K562 (cell line): ENCODE measurements around the gene XRN2. TPM values are rescaled to one million over a fixed set of nuclear protein-coding genes. Genes with fewer than 3 reads are reported as not detected.
A peak's percentile ranks its signal among the peaks of the same experiment; 100 is the strongest.

Source experiments
- ATAC-seq: fragments of 200-7000 bp; cut with Tn5 transposase; 3 replicates; pipeline ENCODE4 v1.9.1; 2020; ENCODE audit warnings: moderate library complexity
- BruUV-seq: library from RNA; stranded (reverse); fragments of 400-500 nt; replicated peaks from 2 replicates; lab custom pipeline; 2021; lab: Mats Ljungman, UMichigan
- CTCF ChIA-PET: fragments of 300-600 bp; formaldehyde crosslinking; extraction: SDS; loops from one replicate; lab custom pipeline; 2021; ENCODE audit warnings: low intra/inter-chr PET ratio; lab: Yijun Ruan, JAX
- POLR2A ChIA-PET: fragments of 300-600, 350-650 bp; sonication (Branson Sonifier 250); formaldehyde crosslinking; extraction: SDS; loops from one replicate; lab custom pipeline; 2021; ENCODE audit warnings: antibody characterized with exemption, inconsistent platforms; lab: Yijun Ruan, JAX
- DNase-seq, 4 experiments: peaks; one replicate each; pipeline versions ENCODE4 v3.0.0 to v3.0.0-alpha.2; 2011 to 2018; ENCODE audit warnings: low spot score in 3 of 4, mixed read lengths in 3 of 4; ENCODE audit errors: extremely low read depth in 1 of 4
- FAIRE-seq: peaks from 2 replicates; lab custom pipeline; 2011; peaks lifted over from hg19 to GRCh38; lab: Jason Lieb, UNC
- H2AFZ ChIP-seq: 2 replicates; pipeline ENCODE4 v1.6.0; 2011; ENCODE audit warnings: low read depth, low read length, control low read depth, inconsistent platforms
- H3K27ac ChIP-seq: fragments of 200-600 bp; 3 replicates; pipeline ENCODE4 v1.8.0; 2011; ENCODE audit warnings: low read depth, mild to moderate bottlenecking, control low read depth, inconsistent platforms, low read length, moderate library complexity, mixed read lengths; ENCODE audit errors: extremely low read depth
- H3K27me3 ChIP-seq, 2 experiments: fragments of 300-600 bp in 1 of 2; 2 replicates in 1 of 2; 3 replicates in 1 of 2; pipeline versions ENCODE4 v1.6.0 to v1.8.0; 2011; ENCODE audit warnings: inconsistent platforms in 2 of 2, low read length in 2 of 2, mild to moderate bottlenecking in 1 of 2, mixed read lengths in 1 of 2, moderate library complexity in 1 of 2; ENCODE audit not compliant: control insufficient read depth in 2 of 2, insufficient read depth in 2 of 2
- H3K36me3 ChIP-seq: fragments of 300-600 bp; 3 replicates; pipeline ENCODE4 v1.8.0; 2011; ENCODE audit warnings: mild to moderate bottlenecking, low read length, inconsistent platforms; ENCODE audit not compliant: control insufficient read depth, insufficient read depth
- H3K4me1 ChIP-seq, 2 experiments: fragments of 200-600 bp in 1 of 2; replicated peaks in 1 of 2; 2 replicates in 1 of 2; 3 replicates in 1 of 2; pipeline versions ENCODE4 v1.5.1 to v1.8.0; 2011; ENCODE audit warnings: inconsistent platforms in 2 of 2, low read length in 2 of 2, mild to moderate bottlenecking in 1 of 2, mixed read lengths in 1 of 2, moderate library complexity in 1 of 2; ENCODE audit not compliant: control insufficient read depth in 2 of 2, insufficient read depth in 2 of 2
- H3K4me2 ChIP-seq: 2 replicates; pipeline ENCODE4 v1.6.1; 2011; ENCODE audit warnings: low read length, control low read depth, inconsistent platforms, mixed read lengths; ENCODE audit not compliant: insufficient read depth
- H3K4me3 ChIP-seq: fragments of 200-600 bp; sonication (generic), shearing (Covaris generic); 2 replicates; pipeline ENCODE4 v1.5.1; 2016; ENCODE audit warnings: control low read depth, inconsistent platforms
- H3K79me2 ChIP-seq: fragments of 200-600 bp; 3 replicates; pipeline ENCODE4 v1.8.0; 2011; ENCODE audit warnings: low read length, inconsistent platforms; ENCODE audit not compliant: control insufficient read depth, insufficient read depth
- H3K9ac ChIP-seq, 2 experiments: 2 replicates each; pipeline versions ENCODE4 v1.6.0 to v1.6.1; 2011; ENCODE audit warnings: low read depth in 2 of 2, low read length in 2 of 2, control low read depth in 1 of 2, inconsistent platforms in 1 of 2, mild to moderate bottlenecking in 1 of 2, mixed read lengths in 1 of 2; ENCODE audit not compliant: insufficient read depth in 1 of 2
- H3K9me1 ChIP-seq: one replicate; pipeline ENCODE4 v1.6.0; 2011; ENCODE audit warnings: inconsistent platforms, mild to moderate bottlenecking, low read length, moderate library complexity; ENCODE audit not compliant: control insufficient read depth, insufficient read depth
- H3K9me3 ChIP-seq: replicated peaks from 2 replicates; pipeline ENCODE4 v1.5.1; 2011; ENCODE audit warnings: low read depth, low read length, inconsistent platforms; ENCODE audit not compliant: control insufficient read depth, insufficient read depth
- H4K20me1 ChIP-seq: replicated peaks from 2 replicates; pipeline ENCODE4 v1.6.1; 2011; ENCODE audit warnings: low read length, inconsistent platforms, mixed read lengths; ENCODE audit not compliant: control insufficient read depth, insufficient read depth
- FOXO4 ChIP-seq: fragments of 450-650 bp; formaldehyde crosslinking; IDR thresholded peaks from 2 replicates; pipeline ENCODE4 v1.4.0; 2020; ENCODE audit warnings: mild to moderate bottlenecking, moderate library complexity
- MEIS2 ChIP-seq: fragments of 450-650 bp; IDR thresholded peaks from 2 replicates; pipeline ENCODE4 v1.6.1; 2014; ENCODE audit warnings: mild to moderate bottlenecking; ENCODE audit not compliant: partially characterized antibody
- WGBS: fragments of 100-300 bp; shearing (Covaris generic); methylation state at CpG from one replicate; pipeline ENCODE4 v1.1.6; 2016; ENCODE audit warnings: low coverage, mixed read lengths; ENCODE audit not compliant: insufficient coverage; ENCODE audit errors: missing lambda C conversion rate; 5-methylcytosine and 5-hydroxymethylcytosine counted together
- in situ Hi-C: fragments of 300-500 bp; cut with MboI; formaldehyde crosslinking; loops from 4 replicates; pipeline ENCODE4 v1.15.0; 2018; ENCODE audit warnings: inconsistent platforms, mixed read lengths
- intact Hi-C: fragments of 100-400 bp; cut with micrococcal nuclease; formaldehyde crosslinking; loops from 2 replicates; pipeline ENCODE4 v1.14.2; 2022
- polyA plus RNA-seq, 8 experiments: library from polyadenylated mRNA; depleted of rRNA in 4 of 8; stranded (reverse) in 5 of 8; unstranded in 3 of 8; fragments of >200 nt; fragmentation: Nextera tagmentation in 2 of 8; fragmentation: Illumina TruSeq in 1 of 8; extraction: Ambion mirVana in 2 of 8; extraction: Trizol in 1 of 8; gene quantifications; 2 replicates each; pipeline versions ENCODE4 v1.2.1 to v1.2.3, GENCODE V29; 2011 to 2014; ENCODE audit warnings: inconsistent platforms in 1 of 8, missing spikeins in 1 of 8
- total RNA-seq, 7 experiments: library from RNA; depleted of rRNA in 6 of 7; stranded (reverse); fragments of >200 nt in 6 of 7; fragmentation: Illumina TruSeq in 2 of 7; extraction: Trizol in 2 of 7; gene quantifications; 2 replicates each; pipeline versions ENCODE4 v1.2.1 to v1.2.3, GENCODE V29; 2011 to 2021; ENCODE audit warnings: low replicate concordance in 1 of 7

The XRN2 gene
- total and polyA plus RNA-seq, 9 of the 15 experiments (the other 6 are each of a cell fraction or from before 2014, with no cell fraction given): 41.8 to 67.3 (median 51.4) TPM

GRCh38 chr20:21322083-21322710 is 19.1 kb downstream of the XRN2 start:
- ChIA-PET CTCF (no interaction called here), POLR2A (interaction anchor here (1.6 kb wide), 1 partner anchor 9 kb away, joined by 3 read pairs; no protein-coding TSS in a partner anchor)
- Histone ChIP-seq H3K9me1 (no peaks in the 10 kb centered on the region), H2AFZ (no peak overlapping the region), H4K20me1 (no peaks in the 10 kb centered on the region; the same call in 1 of the 2 replicates), H3K79me2 (peaks cover 99% of the 10 kb centered on the region), H3K4me1 (peaks cover 7 to 39% of the 10 kb centered on the region in 2 experiments)
- DNase-seq (no peak), ATAC-seq (no peak)
- intact Hi-C loops: no loop called here
- TF ChIP-seq FOXO4 (CRISPR knock-in tag) (no peak), MEIS2 (peak; percentile 16)
- TF ChIP-seq, all 486 proteins: peak for 1
- Histone ChIP-seq H3K9me3 (no peaks in the 10 kb centered on the region; the same call in 1 of the 2 replicates), H3K36me3 (peaks cover 8% of the 10 kb centered on the region; the same call in 2 of the 3 replicates), H3K27ac (no peak overlapping the region), H3K4me2 (no peak overlapping the region), H3K27me3 (no peaks in the 10 kb centered on the region), H3K9ac (no peak overlapping the region), H3K4me3 (no peak overlapping the region)
- WGBS: 88% methylated on average over 5 of the region's 5 CpGs
- in situ Hi-C loops: no loop called here
- FAIRE-seq: no peak
- no TSS peak for BruUV-seq
